Stimulated activated effector memory CD8-positive, alpha-beta T cell treated with anti-CD3 and anti-CD28 coated beads, Interleukin-12 subunit alpha, Interleukin-12 subunit beta, amount 100 ng/mL, for 72 hours (primary cell): Measurements from ENCODE around the gene RARB.

ENCODE experiments used
- ATAC-seq: fragments of 150-1000 bp; cut with Tn5 transposase; 2 replicates; pipeline ENCODE4 v1.10.0; 2021
- DNase-seq, 2 donors: peaks; one replicate each; pipeline ENCODE4 v3.0.0; 2021 to 2022; ENCODE audit warnings: low spot score in 2 of 2
- H3K27ac Mint-ChIP-seq: one replicate; pipeline ENCODE4 v1.8.0; 2022; ENCODE audit warnings: mild to moderate bottlenecking, mixed read lengths
- H3K36me3 Mint-ChIP-seq: one replicate; pipeline ENCODE4 v1.8.0; 2022; ENCODE audit warnings: mild to moderate bottlenecking, mixed read lengths
- H3K4me1 Mint-ChIP-seq: one replicate; pipeline ENCODE4 v1.8.0; 2022; ENCODE audit warnings: mixed read lengths
- H3K4me3 Mint-ChIP-seq: one replicate; pipeline ENCODE4 v1.8.0; 2022; ENCODE audit warnings: mild to moderate bottlenecking, mixed read lengths
- H3K9me3 Mint-ChIP-seq: one replicate; pipeline ENCODE4 v1.8.0; 2022; ENCODE audit warnings: mixed read lengths

The RARB gene

DNA sequence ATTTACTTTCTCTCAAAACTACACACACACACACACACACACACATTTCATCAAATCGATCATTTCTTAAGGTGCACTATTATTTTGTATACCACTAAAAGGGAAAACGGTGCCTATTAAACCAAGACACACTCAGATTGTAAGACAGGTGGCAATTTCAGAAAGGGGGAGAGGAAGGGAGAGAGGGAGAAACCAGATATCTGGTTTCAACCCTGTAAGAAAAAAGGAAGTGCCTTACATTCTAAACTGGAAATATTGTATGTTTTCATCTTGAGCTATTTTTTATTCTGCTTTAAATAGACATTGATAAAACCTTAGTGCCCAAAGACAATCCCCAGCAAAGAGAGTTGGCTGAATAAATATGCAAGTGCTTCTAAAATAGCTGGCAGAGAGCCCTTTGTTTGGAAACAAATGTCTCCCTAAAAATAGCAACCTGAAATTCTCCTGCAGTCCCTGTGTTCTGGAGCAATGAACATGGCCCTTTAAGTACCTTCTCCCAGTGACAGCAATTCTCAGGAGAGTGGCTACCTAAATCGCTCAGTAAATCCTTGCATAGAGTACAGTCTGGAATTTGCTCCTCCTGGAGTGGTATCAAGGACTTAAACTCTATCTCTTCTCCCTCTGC is 85.7 kb downstream of the RARB start:
- Mint-ChIP-seq H3K9me3 (no peaks in the 10 kb centered on the region), H3K36me3 (no peaks in the 10 kb centered on the region), H3K4me3 (no peak overlapping the region), H3K27ac (no peak overlapping the region), H3K4me1 (no peaks in the 10 kb centered on the region)
- ATAC-seq (no peak), DNase-seq (no peak)

DNA sequence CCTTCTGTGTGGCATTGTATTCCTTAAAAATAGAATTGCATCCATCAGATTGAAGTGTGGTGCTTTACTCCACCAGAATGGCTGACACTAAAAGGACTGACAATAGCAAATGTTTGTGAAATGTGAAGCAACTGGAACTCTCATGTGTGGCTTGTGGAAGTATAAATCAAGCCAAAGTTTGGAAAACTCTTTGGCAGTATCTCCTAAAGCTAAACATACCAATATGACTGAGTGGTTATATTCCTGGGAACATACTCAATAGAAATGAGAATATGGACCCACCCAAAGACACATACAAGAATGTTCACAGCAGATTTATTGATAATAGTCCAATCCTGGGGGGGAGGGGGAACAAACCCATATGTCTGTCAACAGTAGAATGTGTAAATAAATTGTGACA is 87.1 kb downstream of the RARB start:
- no peaks in the 10 kb centered on the region for H3K9me3 Mint-ChIP-seq
- ATAC-seq (no peak), DNase-seq (no peak)
- no peak overlapping the region for H3K27ac Mint-ChIP-seq
- no peaks in the 10 kb centered on the region for H3K36me3 Mint-ChIP-seq
- no peaks in the 10 kb centered on the region for H3K4me1 Mint-ChIP-seq
- H3K4me3 Mint-ChIP-seq: no peak overlapping the region

- Mint-ChIP-seq H3K9me3 (no peaks in the 10 kb centered on the region), H3K27ac (no peak overlapping the region), H3K36me3 (no peaks in the 10 kb centered on the region), H3K4me3 (no peak overlapping the region), H3K4me1 (no peaks in the 10 kb centered on the region)
- DNase-seq (no peak), ATAC-seq (no peak)
These were observed 93.0 kb downstream of the RARB start for GRCh38 chr3:25520926-25521559.

GRCh38 chr3:25527336-25527735 is 99.3 kb downstream of the RARB start:
- ATAC-seq (no peak), DNase-seq (no peak)
- Mint-ChIP-seq H3K9me3 (peaks cover 5% of the 10 kb centered on the region), H3K4me1 (no peaks in the 10 kb centered on the region), H3K4me3 (no peak overlapping the region), H3K36me3 (no peaks in the 10 kb centered on the region), H3K27ac (no peak overlapping the region)

DNA sequence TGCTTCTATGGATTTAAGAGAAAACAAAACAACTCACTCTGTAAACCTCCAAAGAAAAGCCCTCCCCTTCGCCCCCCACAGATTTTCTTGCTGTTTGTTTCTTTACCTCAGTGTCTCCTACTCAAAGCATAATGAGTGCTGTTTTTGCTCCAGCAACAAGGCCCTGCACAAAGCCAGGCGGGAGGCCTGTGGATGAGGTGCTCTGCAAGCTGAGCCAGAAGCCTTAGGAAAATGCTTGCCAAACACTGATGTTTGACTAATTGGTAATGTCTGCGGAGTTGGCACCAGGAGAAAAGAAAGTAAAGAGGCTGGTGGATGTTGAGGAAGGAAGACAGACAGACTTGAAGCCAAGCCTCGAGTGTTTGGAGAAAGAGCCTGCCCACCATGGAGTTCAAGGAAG is 99.7 kb downstream of the RARB start:
- DNase-seq (no peak), ATAC-seq (no peak)
- no peak overlapping the region for H3K27ac Mint-ChIP-seq
- H3K9me3 Mint-ChIP-seq: peaks cover 5% of the 10 kb centered on the region
- no peaks in the 10 kb centered on the region for H3K36me3 Mint-ChIP-seq
- H3K4me1 Mint-ChIP-seq: no peaks in the 10 kb centered on the region
- H3K4me3 Mint-ChIP-seq: no peak overlapping the region

GRCh38 chr3:25531971-25532370 is 103.9 kb downstream of the RARB start:
- Mint-ChIP-seq H3K4me3 (no peak overlapping the region), H3K36me3 (no peaks in the 10 kb centered on the region), H3K4me1 (no peaks in the 10 kb centered on the region), H3K27ac (no peak overlapping the region), H3K9me3 (peaks cover 5% of the 10 kb centered on the region)
- no peak for DNase-seq
- ATAC-seq: no peak

DNA sequence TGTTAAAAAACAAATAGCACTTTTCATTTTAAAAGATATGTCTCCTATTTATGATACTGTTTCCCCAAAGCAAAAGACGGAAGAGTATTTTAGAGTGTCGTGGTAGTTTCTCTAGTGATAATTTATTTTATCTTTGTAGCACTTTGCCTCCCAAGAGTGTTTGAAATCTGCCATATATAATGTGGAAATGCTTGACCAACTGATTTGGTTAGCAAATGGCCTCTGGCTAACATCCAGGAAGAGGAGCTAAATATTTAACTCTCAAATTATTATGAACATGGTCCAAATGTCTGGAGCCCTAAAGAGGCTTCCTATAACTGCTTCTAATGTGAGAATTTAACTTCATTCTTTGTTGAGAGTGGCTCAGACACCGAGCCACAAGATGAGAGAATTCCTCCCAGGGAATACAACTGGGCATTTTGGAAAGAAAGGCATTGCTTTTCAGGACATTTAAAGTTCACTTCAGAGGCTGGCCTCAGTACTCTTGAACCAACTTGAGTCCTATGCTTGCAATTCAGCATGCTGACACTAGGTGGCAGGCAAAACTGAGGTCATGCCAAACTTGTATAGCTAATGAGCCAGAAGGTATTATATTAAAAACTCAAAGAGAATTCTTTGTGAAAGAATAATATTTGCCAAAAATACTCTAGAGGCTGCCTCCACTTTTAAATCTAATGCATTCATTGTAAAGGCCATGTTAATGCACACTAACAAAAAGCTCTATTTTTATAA is 104.5 kb downstream of the RARB start:
- Mint-ChIP-seq H3K27ac (no peak overlapping the region), H3K9me3 (peaks cover 5% of the 10 kb centered on the region), H3K4me1 (no peaks in the 10 kb centered on the region), H3K4me3 (no peak overlapping the region), H3K36me3 (no peaks in the 10 kb centered on the region)
- DNase-seq (peak; percentile 8 to 66), ATAC-seq (no peak)

GRCh38 chr3:25533399-25533798 is 105.3 kb downstream of the RARB start:
- no peaks in the 10 kb centered on the region for H3K36me3 Mint-ChIP-seq
- no peak overlapping the region for H3K27ac Mint-ChIP-seq
- no peaks in the 10 kb centered on the region for H3K4me1 Mint-ChIP-seq
- no peak for ATAC-seq
- DNase-seq: no peak
- peaks cover 5% of the 10 kb centered on the region for H3K9me3 Mint-ChIP-seq
- no peak overlapping the region for H3K4me3 Mint-ChIP-seq

- H3K4me3 Mint-ChIP-seq: no peak overlapping the region
- no peaks in the 10 kb centered on the region for H3K36me3 Mint-ChIP-seq
- no peak overlapping the region for H3K27ac Mint-ChIP-seq
- no peak for DNase-seq
- H3K9me3 Mint-ChIP-seq: peaks cover 5% of the 10 kb centered on the region
- H3K4me1 Mint-ChIP-seq: no peaks in the 10 kb centered on the region
- ATAC-seq: no peak
These were observed 105.9 kb downstream of the RARB start for GRCh38 chr3:25534007-25534406.

DNA sequence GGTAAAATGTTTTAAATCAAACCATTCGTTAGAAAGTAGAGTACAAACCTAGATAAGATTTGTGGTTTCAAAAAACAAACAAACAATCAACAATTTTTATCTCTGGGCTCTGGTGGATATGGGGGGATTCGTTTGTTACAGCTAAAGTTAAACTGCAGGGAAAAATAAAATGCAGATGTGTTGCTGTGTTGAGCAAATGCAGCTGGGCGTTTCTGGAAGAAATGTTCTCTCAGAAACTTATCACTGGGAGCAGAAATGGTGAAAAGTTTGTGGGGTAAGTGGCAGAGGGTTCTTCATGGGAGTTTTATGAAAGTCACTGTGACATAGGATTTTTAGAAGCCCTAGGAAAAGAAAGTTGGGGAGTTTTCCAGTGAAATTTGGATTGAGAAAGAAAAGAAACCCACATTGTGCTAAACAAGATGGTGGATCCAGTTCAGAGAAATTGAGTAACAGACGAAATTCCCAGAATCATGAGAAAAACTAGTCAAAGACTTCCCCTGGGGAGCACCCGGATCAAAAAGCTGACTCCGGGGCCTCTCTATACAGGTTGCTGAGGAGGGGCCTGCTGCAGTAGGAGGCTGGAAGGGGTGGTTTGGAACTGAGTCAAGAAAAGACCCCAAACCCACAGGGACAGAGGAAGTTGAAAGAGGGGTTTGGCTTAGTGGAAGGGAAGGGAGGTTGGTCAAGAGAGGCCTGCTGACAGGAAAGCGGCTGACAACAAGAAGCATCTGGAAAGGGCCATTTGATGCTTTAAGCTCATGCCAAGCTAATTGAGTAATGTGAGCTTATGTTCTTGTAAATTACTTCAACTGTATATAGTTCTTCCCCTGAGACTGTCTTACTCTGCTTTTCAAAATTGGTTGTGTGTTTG is 108.7 kb downstream of the RARB start:
- no peaks in the 10 kb centered on the region for H3K36me3 Mint-ChIP-seq
- H3K4me1 Mint-ChIP-seq: no peaks in the 10 kb centered on the region
- no peak overlapping the region for H3K4me3 Mint-ChIP-seq
- H3K27ac Mint-ChIP-seq: no peak overlapping the region
- no peaks in the 10 kb centered on the region for H3K9me3 Mint-ChIP-seq
- ATAC-seq: no peak
- no peak for DNase-seq

- Mint-ChIP-seq H3K36me3 (no peaks in the 10 kb centered on the region), H3K27ac (no peak overlapping the region), H3K9me3 (no peaks in the 10 kb centered on the region), H3K4me3 (no peak overlapping the region), H3K4me1 (no peaks in the 10 kb centered on the region)
- ATAC-seq: no peak
- DNase-seq: no peak
These were observed 109.5 kb downstream of the RARB start for GRCh38 chr3:25537516-25537915.

GRCh38 chr3:25540273-25540672 is 112.2 kb downstream of the RARB start:
- no peak for ATAC-seq
- Mint-ChIP-seq H3K27ac (no peak overlapping the region), H3K36me3 (no peaks in the 10 kb centered on the region), H3K4me1 (no peaks in the 10 kb centered on the region), H3K9me3 (no peaks in the 10 kb centered on the region), H3K4me3 (no peak overlapping the region)
- no peak for DNase-seq

DNA sequence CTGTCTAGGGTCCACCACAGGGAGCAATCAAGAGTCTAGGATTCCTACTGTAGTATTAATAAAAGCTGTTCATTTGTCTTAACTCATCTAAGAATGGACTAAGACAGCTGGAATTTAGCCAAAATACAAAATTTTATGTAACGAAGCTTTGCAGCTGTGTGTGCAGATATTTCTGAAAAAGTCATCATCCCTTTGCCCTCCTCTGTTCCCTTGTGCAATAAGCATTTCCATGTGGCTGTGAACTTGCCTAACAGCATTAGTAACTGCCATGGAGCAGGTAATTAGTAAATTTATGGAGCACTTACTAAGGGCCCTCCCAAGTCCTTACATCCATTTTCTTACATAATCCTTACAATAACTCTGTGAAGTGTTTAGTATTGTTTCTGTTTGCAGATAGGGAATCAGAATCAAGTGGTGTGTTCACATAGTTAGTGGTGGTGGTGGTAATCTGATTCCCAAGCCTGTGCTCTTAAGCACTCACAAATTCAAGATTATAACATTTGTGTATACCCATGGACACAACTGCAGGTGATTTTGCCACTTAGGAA is 114.5 kb downstream of the RARB start:
- ATAC-seq: no peak
- H3K9me3 Mint-ChIP-seq: no peaks in the 10 kb centered on the region
- no peak overlapping the region for H3K27ac Mint-ChIP-seq
- no peak overlapping the region for H3K4me3 Mint-ChIP-seq
- no peaks in the 10 kb centered on the region for H3K4me1 Mint-ChIP-seq
- no peaks in the 10 kb centered on the region for H3K36me3 Mint-ChIP-seq
- no peak for DNase-seq

GRCh38 chr3:25547103-25547502 is 119.0 kb downstream of the RARB start:
- no peak for ATAC-seq

More at GRCh38 chr3:25547103-25547502, 119.0 kb downstream of the RARB start:
- DNase-seq: no peak
- Mint-ChIP-seq H3K36me3 (no peaks in the 10 kb centered on the region), H3K4me1 (no peaks in the 10 kb centered on the region), H3K27ac (no peak overlapping the region), H3K9me3 (peaks cover 3% of the 10 kb centered on the region), H3K4me3 (no peak overlapping the region)
